Measurements from ENCODE around the gene FADS6. TPM values are rescaled to one million over a fixed set of nuclear protein-coding genes. Genes with fewer than 3 reads are reported as not detected.

FADS6 gene
- polyA plus RNA-seq, 1 of the 3 experiments (the other 2 are of a cell fraction): not detected

DNA sequence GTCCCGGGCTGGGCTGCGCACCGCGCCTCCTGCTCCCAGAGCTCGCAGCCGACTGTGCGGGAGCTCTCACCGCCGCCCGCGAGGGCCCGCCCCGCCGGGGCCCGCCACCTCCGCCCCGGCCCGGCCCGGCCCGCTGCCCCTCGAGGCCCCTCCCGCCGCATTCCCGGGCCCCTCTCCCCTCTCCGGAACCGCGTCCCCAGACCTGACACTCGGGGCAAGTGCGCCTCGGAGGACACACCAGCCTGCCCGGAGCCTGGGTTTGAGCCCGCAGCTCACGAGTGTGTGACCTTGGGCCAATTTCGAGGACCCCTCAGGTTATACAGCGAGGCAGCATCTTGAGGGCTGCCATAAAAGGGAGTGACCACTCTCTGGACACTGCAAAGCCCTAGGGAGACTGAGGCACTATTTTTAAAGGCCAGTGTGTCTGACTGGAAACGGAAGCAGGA lies 31.7 kb downstream of the FADS6 start:
- CTCF ChIA-PET: interaction anchor here (0.6 to 98.1 kb wide), 29 partner anchors 2 to 494 kb away, joined by 3 to 3869 read pairs (median 4); partner anchors contain the start of genes FADS6, FDXR, GRIN2C and MRPL58

DNA sequence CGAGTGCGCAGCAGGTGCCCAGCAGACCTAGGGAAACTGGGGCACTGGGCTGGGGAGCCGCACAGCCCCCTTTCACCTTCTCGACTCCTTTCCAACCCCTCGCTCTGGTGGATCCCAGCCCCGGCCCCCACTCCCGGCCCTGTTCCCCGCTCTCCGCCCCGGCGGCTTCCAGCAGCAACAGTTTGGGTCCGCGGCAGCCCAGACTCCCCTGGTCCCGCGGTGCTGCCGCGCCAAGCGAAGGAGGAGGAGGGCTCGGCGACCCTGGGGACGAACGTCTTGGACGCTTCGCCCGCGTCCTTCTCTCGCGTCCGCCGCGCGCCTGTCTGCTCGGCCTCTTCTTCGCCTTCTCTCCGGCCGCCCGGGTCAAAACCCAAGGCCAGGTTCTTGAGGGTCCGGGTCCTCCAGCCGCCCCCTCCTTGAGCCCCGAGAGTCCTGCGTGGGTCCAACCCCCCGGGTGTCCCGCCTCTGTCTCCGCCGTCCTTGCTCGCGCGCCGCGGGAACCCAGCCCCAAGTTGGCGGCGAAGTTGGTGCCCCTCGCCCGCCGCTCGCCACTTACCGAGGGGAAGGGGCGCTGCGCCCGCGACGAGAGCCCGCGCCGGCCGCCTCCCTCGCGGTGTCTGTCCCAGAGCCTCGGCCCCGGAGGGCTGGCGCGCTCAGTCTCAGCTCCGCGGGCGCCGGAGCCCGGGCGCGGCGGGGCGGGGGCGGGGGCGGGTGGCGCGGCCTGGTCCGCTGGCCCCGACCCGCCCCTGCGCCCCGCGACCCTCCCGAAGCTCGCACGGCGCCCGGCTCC lies 32.4 kb downstream of the FADS6 start:
- Histone ChIP-seq H3K4me2 (peak overlapping the region; percentile 76; the same call in 1 of the 2 replicates), H3K27me3 (ENCODE audit: insufficient read depth) (peaks cover 42% of the 10 kb centered on the region), H4K20me1 (ENCODE audit: insufficient read depth) (peaks cover 28% of the 10 kb centered on the region), H3K79me2 (ENCODE audit: insufficient read depth) (no peaks in the 10 kb centered on the region), H3K9me3 (no peaks in the 10 kb centered on the region), H3K36me3 (replicated peaks in 1 of 2; ENCODE audit: control insufficient read depth in 1 of 2, insufficient read depth in 2 of 2, low read length in 1 of 2) (peaks cover 10 to 21% of the 10 kb centered on the region in 2 experiments), H3K4me3 (ENCODE audit: low read depth in 2 of 2, low read length in 1 of 2) (no peak overlapping the region), H3K9me2 (no peaks in the 10 kb centered on the region), H3F3A (replicated peaks; ENCODE audit: insufficient read depth) (peaks cover 6% of the 10 kb centered on the region), H3K9ac (no peak overlapping the region), H3K4me1 (ENCODE audit: control insufficient read depth in 1 of 2, insufficient read depth in 2 of 2, low read depth in 1 of 2, low read length in 1 of 2) (peaks cover 0 to 12% of the 10 kb centered on the region in 2 experiments; a peak in 2 of 4 replicates), H3K27ac (ENCODE audit: low read depth in 2 of 2, low read length in 1 of 2) (no peak overlapping the region), H2AFZ (ENCODE audit: low read depth) (no peak overlapping the region)
- WGBS (ENCODE audit: low lambda C conversion rate): 10% methylated on average over 29 of the region's 96 CpGs
- TF ChIP-seq EZH2phosphoT487 (IDR thresholded peaks at IDR 0.05; ENCODE audit: borderline replicate concordance, low read depth) (peak; percentile 75; the same call in 1 of the 2 replicates), GABPA (IDR thresholded peaks at IDR 0.05; ENCODE audit: low read depth) (no peak), RAD21 (IDR thresholded peaks at IDR 0.05; ENCODE audit: low read length) (no peak), NFIC (IDR thresholded peaks at IDR 0.05; ENCODE audit: borderline replicate concordance) (no peak), CHD2 (IDR thresholded peaks at IDR 0.05; ENCODE audit: low read length, partially characterized antibody) (no peak), RXRA (IDR thresholded peaks at IDR 0.05; ENCODE audit: borderline replicate concordance, low read depth) (no peak)
- POLR2A ChIA-PET: interaction anchor here (0.6 to 3.8 kb wide), 3 partner anchors 12 to 72 kb away, joined by 5 to 14 read pairs (median 9); partner anchors contain the start of gene FDXR
- DNase-seq: peak; percentile 70
- CTCF ChIA-PET: interaction anchor here (0.9 to 98.1 kb wide), 18 partner anchors 1 to 413 kb away, joined by 3 to 3869 read pairs (median 10); partner anchors contain the start of genes FADS6, FDXR, GRIN2C and MRPL58

More for the DNA sequence above, 31.7 kb downstream of the FADS6 start:
- peaks cover 0 to 12% of the 10 kb centered on the region in 2 experiments; a peak in 2 of 4 replicates for H3K4me1 ChIP-seq (ENCODE audit: control insufficient read depth in 1 of 2, insufficient read depth in 2 of 2, low read depth in 1 of 2, low read length in 1 of 2)
- no peak overlapping the region for H3K27ac ChIP-seq (ENCODE audit: low read depth in 2 of 2, low read length in 1 of 2)
- no peak overlapping the region for H2AFZ ChIP-seq (ENCODE audit: low read depth)
- peaks cover 10 to 25% of the 10 kb centered on the region in 2 experiments for H3K36me3 ChIP-seq (replicated peaks in 1 of 2; ENCODE audit: control insufficient read depth in 1 of 2, insufficient read depth in 2 of 2, low read length in 1 of 2)
- H3K27me3 ChIP-seq (ENCODE audit: insufficient read depth): peaks cover 42% of the 10 kb centered on the region
- WGBS (ENCODE audit: low lambda C conversion rate): 42% methylated on average over 5 of the region's 36 CpGs
- H3K4me3 ChIP-seq (ENCODE audit: low read depth in 2 of 2, low read length in 1 of 2): no peak overlapping the region
- no peak overlapping the region for H3K4me2 ChIP-seq
- no peak for DNase-seq
- no peaks in the 10 kb centered on the region for H3K79me2 ChIP-seq (ENCODE audit: insufficient read depth)
- no peaks in the 10 kb centered on the region for H3K9me2 ChIP-seq
- TF ChIP-seq PBX3 (IDR thresholded peaks at IDR 0.05): 0 out of 2 replicates have a peak, but pooled peaks have one; percentile 4
- no peak for TF ChIP-seq EP300 (IDR thresholded peaks at IDR 0.05; ENCODE audit: borderline replicate concordance in 1 of 2, low read depth in 1 of 2, low read length in 1 of 2)
- no peak overlapping the region for H3K9ac ChIP-seq
- peaks cover 6% of the 10 kb centered on the region for H3F3A ChIP-seq (replicated peaks; ENCODE audit: insufficient read depth)
- no peaks in the 10 kb centered on the region for H3K9me3 ChIP-seq
- peaks cover 28% of the 10 kb centered on the region for H4K20me1 ChIP-seq (ENCODE audit: insufficient read depth)
- POLR2A ChIA-PET: interaction anchor here (0.6 to 3.8 kb wide), 4 partner anchors 10 to 72 kb away, joined by 5 to 14 read pairs (median 7); partner anchors contain the start of gene FDXR
